Astrocyte (in vitro differentiated cells and primary cell): ENCODE data around the gene SELENOP.

Experiments used
- CTCF ChIP-seq: IDR thresholded peaks from 2 replicates; pipeline ENCODE4 v1.5.1; 2011; ENCODE audit warnings: low read depth, mild to moderate bottlenecking, inconsistent platforms, low read length, moderate library complexity; ENCODE audit not compliant: insufficient read depth
- EZH2 ChIP-seq: IDR thresholded peaks from 2 replicates; pipeline ENCODE4 v1.6.1; 2012; ENCODE audit warnings: mild to moderate bottlenecking, low read length, inconsistent platforms; ENCODE audit not compliant: insufficient read depth

- no peak for TF ChIP-seq CTCF
- TF ChIP-seq EZH2: no peak
Measured at GRCh38 chr5:42799668-42800114, 12.0 kb downstream of the SELENOP start.
